Panc1 (cell line): ENCODE data around the gene GPSM1. TPM values are rescaled to one million over a fixed set of nuclear protein-coding genes. Genes with fewer than 3 reads are reported as not detected.

Experiments
- ATAC-seq: fragments of 200-7000 bp; cut with Tn5 transposase; 2 replicates; pipeline ENCODE4 v1.9.1; 2020; ENCODE audit warnings: mild to moderate bottlenecking, moderate library complexity
- BruUV-seq: library from RNA; stranded (reverse); fragments of 400-500 nt; replicated peaks from 2 replicates; lab custom pipeline; 2021; lab: Mats Ljungman, UMichigan
- CTCF ChIA-PET: fragments of 300-600 bp; sonication (Branson Sonifier 250); formaldehyde crosslinking; loops from one replicate; lab custom pipeline; 2022; ENCODE audit warnings: antibody characterized with exemption; lab: Charles Lee
- POLR2A ChIA-PET: fragments of 300-600 bp; sonication (Branson Sonifier 250); formaldehyde crosslinking; loops from one replicate; lab custom pipeline; 2022; ENCODE audit warnings: antibody characterized with exemption; lab: Charles Lee
- DNase-seq: peaks from one replicate; pipeline ENCODE4 v3.0.0-alpha.2; 2010; ENCODE audit warnings: low read depth, low spot score
- H3K27ac ChIP-seq: 2 replicates; pipeline ENCODE4 v1.5.1; 2011; ENCODE audit warnings: mild to moderate bottlenecking, low read length, inconsistent platforms
- H3K27me3 ChIP-seq: fragments of 200-500 bp; sonication (Bioruptor generic); 2 replicates; pipeline ENCODE4 v1.6.0; 2014; ENCODE audit warnings: low read length, inconsistent platforms; ENCODE audit not compliant: control insufficient read depth, insufficient read depth
- H3K36me3 ChIP-seq: fragments of 200-500 bp; sonication (Bioruptor generic); 2 replicates; pipeline ENCODE4 v1.5.1; 2014; ENCODE audit warnings: inconsistent platforms, mild to moderate bottlenecking, low read length, moderate library complexity; ENCODE audit not compliant: control insufficient read depth, insufficient read depth
- H3K4me1 ChIP-seq: 2 replicates; pipeline ENCODE4 v1.5.1; 2011; ENCODE audit warnings: inconsistent platforms, mild to moderate bottlenecking, low read length, moderate library complexity; ENCODE audit not compliant: control insufficient read depth, insufficient read depth
- H3K4me3 ChIP-seq, 2 experiments: 2 replicates each; pipeline ENCODE4 v1.5.1; 2011 to 2012; ENCODE audit warnings: low read depth in 2 of 2, low read length in 2 of 2, mild to moderate bottlenecking in 2 of 2, inconsistent platforms in 1 of 2, moderate library complexity in 1 of 2
- H3K9me3 ChIP-seq: fragments of 200-500 bp; sonication (Bioruptor generic); 2 replicates; pipeline ENCODE4 v1.5.1; 2014; ENCODE audit warnings: low read depth, mild to moderate bottlenecking, inconsistent platforms, low read length, moderate library complexity; ENCODE audit not compliant: control insufficient read depth, insufficient read depth
- POLR2AphosphoS5 ChIP-seq: IDR thresholded peaks from 2 replicates; pipeline ENCODE4 v1.6.1; 2012; ENCODE audit warnings: mild to moderate bottlenecking, low read depth, low read length, moderate library complexity
- SIN3A ChIP-seq: IDR thresholded peaks from 2 replicates; pipeline ENCODE4 v1.6.1; 2012; ENCODE audit warnings: low read depth, mild to moderate bottlenecking, low read length, moderate library complexity, borderline replicate concordance; ENCODE audit not compliant: insufficient read depth
- TCF7L2 ChIP-seq: IDR thresholded peaks from 2 replicates; pipeline ENCODE4 v1.6.1; 2011; ENCODE audit warnings: mild to moderate bottlenecking, low read depth, low read length, inconsistent platforms
- in situ Hi-C: cut with HindIII; loops from 2 replicates; pipeline ENCODE4 v1.10.0; 2016; ENCODE audit warnings: low sequenced_read_pairs, low pct_unique_long_range_greater_than_20kb
- intact Hi-C: fragments of 100-400 bp; cut with micrococcal nuclease; formaldehyde crosslinking; loops from one replicate; pipeline ENCODE4 v1.10.0; 2022; ENCODE audit not compliant: unreplicated experiment
- total RNA-seq: library from RNA; stranded (reverse); gene quantifications from one replicate; pipeline ENCODE4 v1.2.1, GENCODE V29; 2021; ENCODE audit not compliant: unreplicated experiment
- TF ChIP-seq, protein P1 (sequence below): fragments of 450-650 bp; IDR thresholded peaks from 2 replicates; pipeline ENCODE4 v1.5.1; 2017; ENCODE audit warnings: mild to moderate bottlenecking
- TF ChIP-seq, protein P2 (sequence below), 2 experiments: IDR thresholded peaks; 2 replicates each; pipeline ENCODE4 v1.6.1; 2011 to 2012; ENCODE audit warnings: low read depth in 2 of 2, control low read depth in 1 of 2, low read length in 1 of 2, mild to moderate bottlenecking in 1 of 2, moderate library complexity in 1 of 2; ENCODE audit not compliant: insufficient read depth in 1 of 2

Gene GPSM1
- total RNA-seq, 1 experiment from 2014 or later, result 14.2 TPM

DNA sequence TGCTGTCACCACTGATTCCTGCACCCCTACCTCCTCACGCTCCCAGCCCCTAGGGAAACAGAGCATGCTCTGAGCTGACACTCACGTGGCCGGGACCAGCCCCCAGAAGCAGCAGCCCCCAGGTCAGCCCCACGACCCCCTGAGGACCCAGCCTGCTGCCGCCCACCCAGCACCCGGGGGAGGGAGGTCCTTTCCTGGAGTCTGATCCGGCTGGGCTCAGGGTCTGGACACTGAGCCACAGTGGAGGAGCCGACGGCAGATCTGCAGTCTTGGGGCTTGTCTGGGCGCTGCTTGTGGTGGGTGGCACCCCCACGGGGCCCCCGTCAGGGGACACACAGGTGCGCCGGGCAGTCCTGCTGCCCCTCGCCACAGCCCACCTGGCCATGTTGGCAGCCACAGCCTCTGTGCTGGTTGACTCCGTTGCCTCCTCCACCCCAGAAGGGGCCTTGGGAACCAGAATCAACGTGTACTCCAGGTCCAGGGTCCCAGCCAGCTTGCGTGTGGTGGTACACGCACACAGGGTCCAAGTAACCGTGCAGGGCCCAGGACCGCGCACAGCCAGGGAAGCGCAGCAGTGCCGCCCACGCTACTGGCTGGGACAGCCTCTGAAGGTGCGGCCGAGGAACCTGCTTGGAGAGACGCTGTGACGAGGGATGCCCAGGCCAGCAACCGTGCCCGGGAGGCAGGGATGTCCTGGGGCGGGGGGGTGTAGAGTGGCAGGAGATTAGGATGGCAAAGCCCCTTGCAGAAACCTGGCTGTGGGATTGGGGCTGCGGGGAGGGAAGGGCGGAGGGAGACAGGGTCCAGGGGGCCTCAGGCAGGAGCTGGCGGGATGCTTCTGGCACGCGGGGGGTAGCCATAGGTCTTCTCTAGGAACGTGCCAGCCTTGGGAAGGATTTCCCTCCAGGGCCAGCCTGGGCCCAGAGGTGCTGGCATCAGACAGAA, 32.7 kb downstream of the GPSM1 start:
- CTCF ChIA-PET, result no interaction called here
- intact Hi-C loops, result no loop called here
- no TSS peak for BruUV-seq
- in situ Hi-C loops, result no loop called here
- TF ChIP-seq POLR2AphosphoS5 (no peak), SIN3A (no peak), TCF7L2 (no peak)
- TF ChIP-seq, protein P1, sequence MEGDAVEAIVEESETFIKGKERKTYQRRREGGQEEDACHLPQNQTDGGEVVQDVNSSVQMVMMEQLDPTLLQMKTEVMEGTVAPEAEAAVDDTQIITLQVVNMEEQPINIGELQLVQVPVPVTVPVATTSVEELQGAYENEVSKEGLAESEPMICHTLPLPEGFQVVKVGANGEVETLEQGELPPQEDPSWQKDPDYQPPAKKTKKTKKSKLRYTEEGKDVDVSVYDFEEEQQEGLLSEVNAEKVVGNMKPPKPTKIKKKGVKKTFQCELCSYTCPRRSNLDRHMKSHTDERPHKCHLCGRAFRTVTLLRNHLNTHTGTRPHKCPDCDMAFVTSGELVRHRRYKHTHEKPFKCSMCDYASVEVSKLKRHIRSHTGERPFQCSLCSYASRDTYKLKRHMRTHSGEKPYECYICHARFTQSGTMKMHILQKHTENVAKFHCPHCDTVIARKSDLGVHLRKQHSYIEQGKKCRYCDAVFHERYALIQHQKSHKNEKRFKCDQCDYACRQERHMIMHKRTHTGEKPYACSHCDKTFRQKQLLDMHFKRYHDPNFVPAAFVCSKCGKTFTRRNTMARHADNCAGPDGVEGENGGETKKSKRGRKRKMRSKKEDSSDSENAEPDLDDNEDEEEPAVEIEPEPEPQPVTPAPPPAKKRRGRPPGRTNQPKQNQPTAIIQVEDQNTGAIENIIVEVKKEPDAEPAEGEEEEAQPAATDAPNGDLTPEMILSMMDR, result no peak
- TF ChIP-seq, protein P2, sequence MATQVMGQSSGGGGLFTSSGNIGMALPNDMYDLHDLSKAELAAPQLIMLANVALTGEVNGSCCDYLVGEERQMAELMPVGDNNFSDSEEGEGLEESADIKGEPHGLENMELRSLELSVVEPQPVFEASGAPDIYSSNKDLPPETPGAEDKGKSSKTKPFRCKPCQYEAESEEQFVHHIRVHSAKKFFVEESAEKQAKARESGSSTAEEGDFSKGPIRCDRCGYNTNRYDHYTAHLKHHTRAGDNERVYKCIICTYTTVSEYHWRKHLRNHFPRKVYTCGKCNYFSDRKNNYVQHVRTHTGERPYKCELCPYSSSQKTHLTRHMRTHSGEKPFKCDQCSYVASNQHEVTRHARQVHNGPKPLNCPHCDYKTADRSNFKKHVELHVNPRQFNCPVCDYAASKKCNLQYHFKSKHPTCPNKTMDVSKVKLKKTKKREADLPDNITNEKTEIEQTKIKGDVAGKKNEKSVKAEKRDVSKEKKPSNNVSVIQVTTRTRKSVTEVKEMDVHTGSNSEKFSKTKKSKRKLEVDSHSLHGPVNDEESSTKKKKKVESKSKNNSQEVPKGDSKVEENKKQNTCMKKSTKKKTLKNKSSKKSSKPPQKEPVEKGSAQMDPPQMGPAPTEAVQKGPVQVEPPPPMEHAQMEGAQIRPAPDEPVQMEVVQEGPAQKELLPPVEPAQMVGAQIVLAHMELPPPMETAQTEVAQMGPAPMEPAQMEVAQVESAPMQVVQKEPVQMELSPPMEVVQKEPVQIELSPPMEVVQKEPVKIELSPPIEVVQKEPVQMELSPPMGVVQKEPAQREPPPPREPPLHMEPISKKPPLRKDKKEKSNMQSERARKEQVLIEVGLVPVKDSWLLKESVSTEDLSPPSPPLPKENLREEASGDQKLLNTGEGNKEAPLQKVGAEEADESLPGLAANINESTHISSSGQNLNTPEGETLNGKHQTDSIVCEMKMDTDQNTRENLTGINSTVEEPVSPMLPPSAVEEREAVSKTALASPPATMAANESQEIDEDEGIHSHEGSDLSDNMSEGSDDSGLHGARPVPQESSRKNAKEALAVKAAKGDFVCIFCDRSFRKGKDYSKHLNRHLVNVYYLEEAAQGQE (IDR thresholded peaks at IDR 0.05; ENCODE audit: insufficient read depth in 1 of 2, low read depth in 2 of 2, low read length in 1 of 2), result no peak
- H3K9me3 ChIP-seq, result no peaks in the 10 kb centered on the region
- no peaks in the 10 kb centered on the region; the same call in 1 of the 2 replicates for H3K36me3 ChIP-seq
- H3K27ac ChIP-seq, result no peak overlapping the region
- H3K4me3 ChIP-seq, result no peak overlapping the region
- POLR2A ChIA-PET, result no interaction called here
- no peaks in the 10 kb centered on the region for H3K27me3 ChIP-seq
- H3K4me1 ChIP-seq, result peaks cover 10% of the 10 kb centered on the region
- ATAC-seq, result no peak
- no peak for DNase-seq

DNA sequence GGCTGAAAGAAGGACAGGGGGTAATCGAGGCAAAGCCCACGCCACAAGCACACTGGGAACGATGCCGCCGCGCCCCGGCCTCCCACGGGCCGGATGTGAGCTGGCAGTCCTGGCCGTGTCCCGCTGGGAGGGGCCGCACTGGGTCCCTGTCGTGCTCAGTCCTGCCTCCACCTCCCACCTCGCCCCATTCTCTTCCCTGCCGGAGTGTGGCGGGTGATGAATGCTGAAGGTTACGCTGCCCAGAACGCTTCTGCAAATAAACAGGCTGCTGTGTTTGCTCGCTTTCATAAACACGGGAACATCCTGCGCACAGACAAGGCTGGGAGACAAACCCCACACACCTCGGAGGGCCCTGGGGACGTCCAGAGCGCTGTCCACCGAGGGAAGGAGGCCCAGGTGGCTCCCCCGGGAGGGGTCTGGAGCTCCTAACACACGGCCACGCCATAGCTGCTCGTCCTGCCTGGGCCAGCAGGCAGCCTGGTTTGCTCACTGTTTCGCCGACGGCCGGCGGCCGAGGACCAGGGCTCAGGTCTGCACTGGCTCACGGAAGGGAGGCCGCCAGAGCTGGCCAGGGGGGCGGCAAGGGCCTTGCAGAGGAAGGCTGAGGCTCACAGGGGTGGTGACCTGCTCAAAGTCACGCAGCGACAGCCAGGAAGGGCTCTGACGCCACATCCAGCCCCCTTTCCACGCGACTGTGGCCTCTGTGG, 33.9 kb downstream of the GPSM1 start:
- H3K36me3 ChIP-seq, result no peaks in the 10 kb centered on the region; the same call in 1 of the 2 replicates
- in situ Hi-C loops (no loop called here), intact Hi-C loops (no loop called here)
- no peak for TF ChIP-seq POLR2AphosphoS5
- no peak for TF ChIP-seq SIN3A
- TF ChIP-seq, protein P1, result no peak
- TF ChIP-seq, protein P2 (IDR thresholded peaks at IDR 0.05; ENCODE audit: insufficient read depth in 1 of 2, low read depth in 2 of 2, low read length in 1 of 2), result no peak
- no peak for DNase-seq
- H3K27me3 ChIP-seq, result no peaks in the 10 kb centered on the region
- no peaks in the 10 kb centered on the region for H3K9me3 ChIP-seq
- no peak overlapping the region for H3K4me3 ChIP-seq
- POLR2A ChIA-PET, result no interaction called here
- no TSS peak for BruUV-seq
- peaks cover 5% of the 10 kb centered on the region for H3K4me1 ChIP-seq
- no peak overlapping the region for H3K27ac ChIP-seq
- ATAC-seq, result no peak
- CTCF ChIA-PET, result no interaction called here
